Stimulated activated CD8-positive, alpha-beta memory T cell treated with anti-CD3 and anti-CD28 coated beads, Interleukin-12 subunit alpha, Interleukin-12 subunit beta, amount 100 ng/mL, for 4 hours (primary cell): ENCODE results near the gene SIPA1L3.
"Not testable (repeated sequence)": the region's sequence is repeated elsewhere in the genome, so short reads cannot be mapped to it uniquely, and the experiment has no call there.

ENCODE experiments used
- DNase-seq: peaks from one replicate; pipeline ENCODE4 v3.0.0-alpha.2; 2020; ENCODE audit warnings: low read depth

SIPA1L3 gene

GRCh38 chr19:38043649-38044144 lies 136.7 kb downstream of the SIPA1L3 start:
- no peak for DNase-seq

GRCh38 chr19:38044267-38045111 lies 137.5 kb downstream of the SIPA1L3 start:
- DNase-seq: no peak

GRCh38 chr19:38045554-38046253 lies 138.7 kb downstream of the SIPA1L3 start:
- DNase-seq: no peak

- no peak for DNase-seq
These were observed 139.4 kb downstream of the SIPA1L3 start for GRCh38 chr19:38046254-38047048.

GRCh38 chr19:38047049-38047438 lies 140.0 kb downstream of the SIPA1L3 start:
- DNase-seq: no peak

DNA sequence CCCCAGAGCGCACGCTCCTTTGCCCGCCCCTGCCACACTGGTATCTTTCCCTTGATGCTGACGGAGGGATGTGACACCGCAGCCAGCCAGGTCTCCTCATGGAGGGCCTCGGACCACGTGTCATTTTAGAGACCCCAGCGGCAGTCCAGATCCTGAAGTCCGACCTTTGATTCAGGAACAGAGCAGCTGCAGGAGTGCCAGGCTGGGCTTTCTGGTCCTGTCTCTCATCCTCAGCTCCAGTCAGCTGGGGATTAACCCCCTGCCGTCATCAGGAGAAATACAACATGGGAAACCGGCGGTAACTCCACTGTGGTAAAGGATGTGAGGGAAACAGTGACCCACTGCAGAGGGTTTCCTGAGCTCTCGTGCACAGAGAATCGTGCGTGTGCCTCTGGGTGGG lies 140.6 kb downstream of the SIPA1L3 start:
- no peak for DNase-seq

- peak; percentile 23 for DNase-seq
These were observed 142.2 kb downstream of the SIPA1L3 start for GRCh38 chr19:38049105-38049649.

- DNase-seq: no peak
These were observed 148.0 kb downstream of the SIPA1L3 start for GRCh38 chr19:38055010-38055409.

GRCh38 chr19:38055655-38056521 lies 148.9 kb downstream of the SIPA1L3 start:
- DNase-seq: no peak

DNA sequence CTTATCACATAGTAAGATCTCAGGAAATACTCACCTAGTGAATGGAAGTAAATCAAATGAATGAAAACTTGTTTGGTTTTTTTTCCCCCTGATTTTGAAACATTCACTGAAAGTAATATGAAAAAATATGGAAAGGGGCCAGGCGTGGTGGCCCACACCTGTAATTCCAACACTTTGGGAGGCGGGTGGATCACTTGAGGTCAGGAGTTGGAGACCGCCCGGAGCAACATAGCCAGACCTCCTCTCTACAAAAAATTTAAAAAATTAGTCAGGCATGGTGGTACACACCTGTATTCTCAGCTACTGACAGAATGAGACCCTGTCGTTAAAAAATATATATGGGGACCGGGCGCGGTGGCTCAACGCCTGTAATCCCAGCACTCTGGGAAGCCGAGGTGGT lies 149.6 kb downstream of the SIPA1L3 start:
- DNase-seq: no peak

DNA sequence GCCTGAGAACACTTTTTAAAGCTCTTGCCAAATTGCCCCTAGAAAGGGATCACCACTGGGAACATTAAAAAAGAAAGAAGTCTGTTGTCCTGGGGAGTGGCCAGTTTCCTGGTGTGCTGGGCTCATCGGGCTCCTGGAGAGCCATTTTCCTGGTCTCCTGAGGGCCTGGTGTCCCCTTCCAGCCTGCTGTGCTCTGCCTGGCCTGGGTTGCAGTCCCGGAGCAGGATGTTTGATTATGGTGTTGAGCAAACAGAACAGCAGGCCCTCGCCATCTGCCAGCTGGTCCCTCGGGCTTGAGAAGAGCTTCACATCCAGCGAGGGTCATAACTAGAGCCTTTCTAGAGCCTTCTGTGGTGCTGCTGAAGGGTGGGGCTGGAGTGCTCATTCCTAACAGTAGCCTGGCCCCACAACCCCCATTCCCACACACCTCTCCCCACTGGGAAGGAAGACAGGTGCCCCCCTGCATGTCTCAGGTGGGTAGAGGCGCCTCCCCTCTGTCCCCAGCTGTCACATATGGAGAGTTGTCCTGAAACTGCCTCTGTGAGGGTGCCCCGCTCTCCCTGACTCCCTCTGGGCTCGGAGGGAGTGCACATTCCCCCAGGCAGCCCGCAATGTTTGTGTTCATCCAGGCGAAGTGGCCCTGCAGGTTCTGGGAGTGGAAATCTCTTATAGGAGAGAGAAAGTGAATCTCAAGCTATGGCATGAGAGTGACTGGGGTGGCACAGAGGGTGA lies 151.1 kb downstream of the SIPA1L3 start:
- DNase-seq: no peak

DNA sequence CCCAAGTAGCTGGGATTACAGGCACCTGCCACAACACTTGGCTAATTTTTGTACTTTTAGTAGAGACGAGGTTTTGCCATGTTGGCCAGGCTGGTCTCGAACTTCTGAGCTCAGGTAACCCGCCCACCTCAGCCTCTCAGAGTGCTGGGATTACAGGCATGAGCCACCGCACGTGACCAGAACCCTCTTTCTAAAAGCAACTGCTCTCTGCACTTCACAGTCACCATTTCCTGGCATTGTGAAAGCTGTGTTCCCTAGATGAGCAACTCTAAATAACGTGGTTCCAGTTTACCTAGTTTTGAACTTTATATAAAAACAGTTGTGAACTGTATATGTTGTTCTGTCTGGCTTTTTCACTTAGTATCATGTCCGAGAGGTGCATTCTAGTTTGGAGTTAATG lies 152.9 kb downstream of the SIPA1L3 start:
- DNase-seq: no peak

- DNase-seq: no peak
These were observed 153.3 kb downstream of the SIPA1L3 start for GRCh38 chr19:38060331-38060730.

GRCh38 chr19:38061294-38061693 lies 154.3 kb downstream of the SIPA1L3 start:
- DNase-seq: no peak

DNA sequence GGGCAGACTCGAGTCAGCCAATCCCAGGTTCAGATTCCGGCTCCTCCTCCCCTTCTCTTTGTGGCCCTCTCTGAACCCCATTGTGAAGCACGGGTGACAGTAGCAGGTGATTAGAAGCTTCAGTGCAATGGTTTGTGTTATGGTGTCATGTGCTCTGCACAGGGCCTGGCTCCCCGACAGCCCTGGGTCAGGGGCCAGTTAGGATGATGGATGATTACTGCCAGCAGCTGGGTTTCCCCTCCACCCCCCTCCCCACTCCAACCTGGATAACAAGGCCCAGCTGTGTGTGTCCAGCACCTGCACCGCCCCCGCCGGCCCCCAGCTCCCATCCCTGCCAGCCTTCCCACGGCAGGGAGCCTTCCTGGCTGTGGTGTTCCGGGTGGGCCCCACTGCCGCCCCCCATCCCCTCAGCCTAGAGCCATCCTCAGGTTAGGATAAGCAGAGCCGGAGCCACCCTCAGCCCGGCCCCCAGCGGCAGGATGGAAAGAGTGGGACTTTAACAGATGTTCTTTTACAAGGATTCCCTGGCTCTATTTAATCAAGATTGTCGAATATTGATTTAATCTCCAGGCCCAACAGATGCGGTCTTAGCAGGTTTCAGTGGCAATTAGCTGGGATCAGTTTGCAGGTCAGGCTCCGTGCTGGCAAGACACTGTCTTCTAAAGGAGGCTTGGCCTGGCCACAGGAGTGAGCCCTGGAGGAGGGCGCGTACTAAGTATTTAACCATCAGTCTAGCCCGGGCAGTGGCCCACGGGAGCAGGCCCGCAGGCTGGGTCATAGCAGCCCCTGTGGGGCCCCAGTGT lies 156.2 kb downstream of the SIPA1L3 start:
- no peak for DNase-seq

DNA sequence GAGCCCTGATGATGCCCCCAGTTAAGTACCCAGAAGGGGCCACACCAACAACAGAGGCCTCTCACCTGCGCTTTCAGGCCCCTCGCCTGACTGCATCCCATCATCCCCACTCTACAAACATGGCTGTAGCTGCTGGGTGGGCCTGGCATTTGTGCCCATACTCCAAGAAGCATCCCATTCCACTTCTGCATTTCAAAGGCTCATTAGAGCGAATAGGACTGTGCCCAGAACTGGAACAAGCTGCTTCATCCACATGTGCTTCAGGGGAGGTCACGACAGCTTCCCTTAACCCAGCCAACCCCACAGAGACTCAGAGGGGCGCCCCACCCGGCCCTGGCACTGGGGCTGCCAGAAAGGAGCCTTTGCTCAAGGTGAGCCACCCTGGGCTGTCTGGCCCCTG lies 156.9 kb downstream of the SIPA1L3 start:
- DNase-seq: no peak

GRCh38 chr19:38064661-38065425 lies 157.8 kb downstream of the SIPA1L3 start:
- no peak for DNase-seq

DNA sequence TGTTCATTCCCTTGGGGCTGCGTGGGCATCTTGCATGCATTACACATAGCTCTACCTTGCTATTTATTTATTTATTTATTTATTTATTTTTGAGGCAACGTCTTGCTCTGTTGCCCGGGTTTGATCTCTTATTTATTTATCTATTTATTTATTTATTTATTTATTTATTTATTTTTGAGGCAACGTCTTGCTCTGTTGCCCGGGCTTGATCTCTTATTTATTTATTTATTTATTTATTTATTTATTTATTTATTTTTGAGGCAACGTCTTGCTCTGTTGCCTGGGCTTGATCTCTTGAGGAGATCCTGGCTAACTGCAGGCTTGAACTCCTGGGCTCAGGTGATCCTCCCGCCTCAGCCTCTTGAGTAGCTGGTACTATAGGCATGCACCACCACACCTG lies 158.8 kb downstream of the SIPA1L3 start:
- not testable (repeated sequence) for DNase-seq

DNA sequence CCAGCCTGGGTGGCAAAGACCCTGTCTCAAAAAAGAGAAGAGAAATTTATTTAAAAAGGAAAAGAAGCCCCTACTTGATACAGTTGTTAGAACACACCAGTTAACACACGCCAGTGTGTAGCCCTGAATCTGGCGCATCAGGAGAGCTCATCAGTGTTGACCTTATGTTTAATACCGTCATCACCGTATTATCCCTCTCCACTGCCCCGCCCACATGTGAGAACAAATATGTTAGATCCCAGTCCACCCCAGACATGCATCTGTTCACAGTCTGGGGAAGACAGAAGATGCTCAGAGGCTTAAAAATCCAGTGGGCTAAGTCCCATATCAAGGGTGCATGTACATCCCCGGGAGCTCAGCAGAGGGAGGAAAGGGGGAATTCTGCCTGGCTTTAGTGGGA lies 161.8 kb downstream of the SIPA1L3 start:
- no peak for DNase-seq
